Endodermal cell (in vitro differentiated cells): ENCODE measurements around the gene DNAH2. TPM values are rescaled to one million over a fixed set of nuclear protein-coding genes. Genes with fewer than 3 reads are reported as not detected.

Experiments
- DNase-seq: peaks from one replicate; pipeline ENCODE4 v3.0.0-alpha.2; 2017
- H3K27ac ChIP-seq: 2 replicates; pipeline ENCODE4 v1.5.1; 2013; ENCODE audit warnings: mild to moderate bottlenecking, low read depth, low read length, moderate library complexity
- H3K27me3 ChIP-seq: 2 replicates; pipeline ENCODE4 v1.6.1; 2013; ENCODE audit warnings: mild to moderate bottlenecking, low read length, moderate library complexity; ENCODE audit not compliant: insufficient read depth, control insufficient read depth, poor library complexity, severe bottlenecking
- H3K36me3 ChIP-seq: 2 replicates; pipeline ENCODE4 v1.7.0; 2013; ENCODE audit warnings: mild to moderate bottlenecking, low read length, moderate library complexity; ENCODE audit not compliant: control insufficient read depth, insufficient read depth
- H3K4me1 ChIP-seq: one replicate; pipeline ENCODE4 v1.7.0; 2013; ENCODE audit warnings: low read length; ENCODE audit not compliant: control insufficient read depth, insufficient read depth
- H3K4me3 ChIP-seq: 2 replicates; pipeline ENCODE4 v1.5.1; 2013; ENCODE audit warnings: mild to moderate bottlenecking, low read length, moderate library complexity
- H3K9ac ChIP-seq: 2 replicates; pipeline ENCODE4 v1.6.1; 2013; ENCODE audit warnings: mild to moderate bottlenecking, low read length, moderate library complexity; ENCODE audit not compliant: poor library complexity, severe bottlenecking; ENCODE audit errors: extremely low read depth
- H3K9me3 ChIP-seq: 2 replicates; pipeline ENCODE4 v1.6.1; 2013; ENCODE audit warnings: mild to moderate bottlenecking, low read length, moderate library complexity; ENCODE audit not compliant: control insufficient read depth
- H3K27ac Mint-ChIP-seq: 2 replicates; pipeline ENCODE4 v1.8.0; 2020; ENCODE audit warnings: mixed read lengths
- H3K27me3 Mint-ChIP-seq: 2 replicates; pipeline ENCODE4 v1.8.0; 2021; ENCODE audit warnings: mild to moderate bottlenecking, mixed read lengths; ENCODE audit not compliant: insufficient read depth
- H3K36me3 Mint-ChIP-seq: 2 replicates; pipeline ENCODE4 v1.8.0; 2020; ENCODE audit warnings: low read depth, mixed read lengths
- H3K4me1 Mint-ChIP-seq: 2 replicates; pipeline ENCODE4 v1.8.0; 2020; ENCODE audit warnings: mixed read lengths
- H3K4me3 Mint-ChIP-seq: 2 replicates; pipeline ENCODE4 v1.8.0; 2020; ENCODE audit warnings: mild to moderate bottlenecking, moderate library complexity, mixed read lengths
- H3K9me3 Mint-ChIP-seq: 2 replicates; pipeline ENCODE4 v1.8.0; 2020; ENCODE audit warnings: mild to moderate bottlenecking, mixed read lengths
- WGBS, 2 experiments: methylation state at CpG; one replicate each; pipeline versions ENCODE4 v1.1.5 to v1.1.7; 2013; ENCODE audit warnings: missing lambda C conversion rate in 2 of 2, mixed read lengths in 1 of 2; ENCODE audit not compliant: insufficient coverage in 1 of 2, insufficient read length in 1 of 2; 5-methylcytosine and 5-hydroxymethylcytosine counted together
- total RNA-seq, 2 donors: library from RNA; stranded (reverse); fragmentation: NEBNext Ultra II Directional in 1 of 2; extraction: Animal tissue kit (Norgen Biotek cat#: 25700) in 1 of 2; gene quantifications; 2 replicates in 1 of 2; 3 replicates in 1 of 2; pipeline ENCODE4 v1.2.1, GENCODE V29; 2021
- TF ChIP-seq, protein P1 (sequence below): fragments of 200-600 bp; sonication (generic); conservative IDR thresholded peaks from 2 replicates; pipeline ENCODE4 v1.5.0; 2021; ENCODE audit warnings: antibody characterized with exemption, mild to moderate bottlenecking

Gene DNAH2
- total RNA-seq, 2 donors from 2014 or later, result 0.42 to 0.69 TPM

DNA sequence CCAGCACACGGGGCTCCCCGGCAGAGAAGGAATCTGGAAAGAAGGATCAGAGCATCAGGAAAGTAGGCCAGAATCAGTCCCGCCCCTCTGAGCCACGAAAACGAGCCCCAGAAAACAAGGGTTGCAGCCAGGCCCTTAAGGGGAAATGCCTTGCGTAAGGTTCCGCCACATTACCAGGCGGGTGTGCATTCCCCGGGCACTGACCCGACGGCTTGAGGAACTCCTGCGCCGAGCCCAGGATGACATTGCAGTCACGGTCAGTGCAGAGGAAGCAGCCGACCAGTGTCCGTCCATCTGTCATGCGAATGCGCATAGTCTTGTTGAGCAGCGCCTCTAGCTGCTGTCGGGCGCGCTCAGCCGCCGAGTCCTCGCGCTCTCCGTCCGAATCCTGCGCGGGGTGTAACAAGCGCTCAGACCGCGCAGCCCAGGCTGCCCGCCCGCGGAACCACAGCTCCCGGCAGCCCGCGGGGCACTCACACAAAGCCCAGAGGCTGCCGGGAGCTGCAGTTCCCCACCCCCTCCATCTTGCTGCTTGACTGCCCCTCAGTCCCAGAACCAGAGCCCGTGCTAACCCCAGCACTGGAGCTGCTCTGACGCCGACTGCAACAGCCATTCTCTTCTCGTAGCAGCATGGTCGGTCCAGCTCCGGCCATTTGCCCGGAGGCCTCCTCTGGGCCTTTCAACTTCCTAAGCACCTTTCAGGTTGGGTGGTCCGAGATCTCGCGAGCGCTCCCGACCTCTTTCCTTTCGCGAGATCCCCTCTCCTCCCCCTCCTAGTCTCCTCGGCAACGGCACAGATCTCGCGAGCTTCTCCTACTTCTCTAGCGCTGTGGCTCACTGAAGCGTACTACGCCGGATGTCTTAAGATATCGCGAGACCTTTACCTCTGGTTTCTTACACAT, 139.5 kb downstream of the DNAH2 start, which contains the start of gene NAA38:
Gene NAA38, minus strand, starts transcription at position 749 of the 902 bp plus-strand sequence. Its CDS starts 96 bp downstream, at position 653.
- H3K36me3 ChIP-seq, result peaks cover 42% of the 10 kb centered on the region
- DNase-seq, result peak; percentile 100
- H3K4me3 ChIP-seq, result peak within 1 kb of the TSS; percentile 93
- TF ChIP-seq, protein P1, sequence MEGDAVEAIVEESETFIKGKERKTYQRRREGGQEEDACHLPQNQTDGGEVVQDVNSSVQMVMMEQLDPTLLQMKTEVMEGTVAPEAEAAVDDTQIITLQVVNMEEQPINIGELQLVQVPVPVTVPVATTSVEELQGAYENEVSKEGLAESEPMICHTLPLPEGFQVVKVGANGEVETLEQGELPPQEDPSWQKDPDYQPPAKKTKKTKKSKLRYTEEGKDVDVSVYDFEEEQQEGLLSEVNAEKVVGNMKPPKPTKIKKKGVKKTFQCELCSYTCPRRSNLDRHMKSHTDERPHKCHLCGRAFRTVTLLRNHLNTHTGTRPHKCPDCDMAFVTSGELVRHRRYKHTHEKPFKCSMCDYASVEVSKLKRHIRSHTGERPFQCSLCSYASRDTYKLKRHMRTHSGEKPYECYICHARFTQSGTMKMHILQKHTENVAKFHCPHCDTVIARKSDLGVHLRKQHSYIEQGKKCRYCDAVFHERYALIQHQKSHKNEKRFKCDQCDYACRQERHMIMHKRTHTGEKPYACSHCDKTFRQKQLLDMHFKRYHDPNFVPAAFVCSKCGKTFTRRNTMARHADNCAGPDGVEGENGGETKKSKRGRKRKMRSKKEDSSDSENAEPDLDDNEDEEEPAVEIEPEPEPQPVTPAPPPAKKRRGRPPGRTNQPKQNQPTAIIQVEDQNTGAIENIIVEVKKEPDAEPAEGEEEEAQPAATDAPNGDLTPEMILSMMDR, result peak; percentile 49
- peaks cover 32% of the 10 kb centered on the region for H3K36me3 Mint-ChIP-seq
- WGBS, 2 experiments, result 2 to 3% methylated on average over 51 to 64 of the region's 64 CpGs
- no peak within 1 kb of the TSS for H3K27ac Mint-ChIP-seq
- peaks cover 33% of the 10 kb centered on the region for H3K27me3 Mint-ChIP-seq
- H3K9me3 ChIP-seq, result no peaks in the 10 kb centered on the region
- H3K27ac ChIP-seq, result peak within 1 kb of the TSS; percentile 96
- H3K9ac ChIP-seq, result peak within 1 kb of the TSS; percentile 83
- H3K9me3 Mint-ChIP-seq, result no peaks in the 10 kb centered on the region
- no peaks in the 10 kb centered on the region for H3K4me1 ChIP-seq
- H3K4me3 Mint-ChIP-seq, result no peak within 1 kb of the TSS
- no peaks in the 10 kb centered on the region for H3K27me3 ChIP-seq
- H3K4me1 Mint-ChIP-seq, result peaks cover 13% of the 10 kb centered on the region

DNA sequence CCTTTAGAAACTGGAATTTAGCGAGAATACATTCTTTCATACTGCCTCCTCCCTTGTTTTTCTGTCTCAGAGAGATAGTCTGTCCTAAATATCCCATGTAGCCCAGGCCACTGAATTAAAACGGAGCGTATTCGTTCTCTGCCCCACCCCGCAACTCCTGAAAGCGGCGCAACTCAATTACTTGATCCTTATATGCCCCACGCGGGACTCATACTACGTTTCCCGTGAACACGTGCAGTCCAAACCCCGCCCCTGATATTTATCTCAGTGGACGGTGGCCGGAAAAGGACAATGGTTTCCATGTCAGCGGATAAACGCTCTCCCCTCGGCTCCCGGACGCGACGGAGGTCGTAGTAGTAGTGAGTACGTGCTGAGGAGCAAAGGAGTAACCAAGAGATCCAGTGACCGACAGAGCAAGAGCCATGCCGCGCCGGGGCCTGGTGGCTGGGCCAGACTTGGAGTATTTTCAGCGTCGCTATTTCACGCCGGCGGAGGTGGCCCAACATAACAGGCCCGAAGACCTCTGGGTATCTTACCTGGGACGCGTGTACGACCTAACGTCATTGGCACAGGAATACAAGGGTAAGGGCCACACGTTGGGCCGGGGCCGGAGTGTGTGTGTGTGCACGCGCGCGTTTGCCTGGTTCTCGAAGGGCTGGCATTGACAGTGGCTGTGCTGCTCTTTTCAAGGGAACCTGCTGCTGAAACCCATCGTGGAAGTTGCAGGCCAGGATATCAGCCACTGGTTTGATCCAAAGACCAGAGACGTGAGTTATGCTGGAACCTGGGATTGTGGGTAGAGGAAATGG, 140.4 kb downstream of the DNAH2 start, which contains the start of gene CYB5D1:
Gene CYB5D1, plus strand, starts transcription at position 291 of the 809 bp plus-strand sequence. Its CDS starts 132 bp downstream, at position 423.
- H3K27me3 Mint-ChIP-seq, result peaks cover 25% of the 10 kb centered on the region
- peak; percentile 97 for DNase-seq
- Histone ChIP-seq H3K27me3 (no peaks in the 10 kb centered on the region), H3K9ac (peak within 1 kb of the TSS; percentile 83), H3K4me3 (peak within 1 kb of the TSS; percentile 93), H3K36me3 (peaks cover 36% of the 10 kb centered on the region), H3K9me3 (no peaks in the 10 kb centered on the region), H3K27ac (peak within 1 kb of the TSS; percentile 96), H3K4me1 (no peaks in the 10 kb centered on the region)
- TF ChIP-seq, protein P1, result no peak
- WGBS, 2 experiments, result 2 to 4% methylated on average over 30 to 48 of the region's 48 CpGs
- H3K9me3 Mint-ChIP-seq, result no peaks in the 10 kb centered on the region
- peaks cover 16% of the 10 kb centered on the region for H3K4me1 Mint-ChIP-seq
- peaks cover 24% of the 10 kb centered on the region for H3K36me3 Mint-ChIP-seq
- H3K4me3 Mint-ChIP-seq, result no peak within 1 kb of the TSS
- no peak within 1 kb of the TSS for H3K27ac Mint-ChIP-seq

DNA sequence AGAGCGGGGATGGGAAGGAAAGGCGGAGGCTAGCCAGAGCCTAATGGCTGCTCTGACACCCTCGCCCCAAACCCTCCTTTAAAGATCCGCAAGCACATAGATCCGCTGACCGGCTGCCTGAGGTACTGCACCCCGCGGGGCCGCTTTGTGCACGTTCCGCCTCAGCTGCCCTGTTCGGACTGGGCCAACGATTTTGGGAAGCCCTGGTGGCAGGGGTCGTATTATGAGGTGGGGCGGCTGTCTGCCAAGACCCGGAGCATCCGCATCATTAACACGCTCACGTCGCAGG, 140.9 kb downstream of the DNAH2 start:
- H3K27ac ChIP-seq, result no peak overlapping the region

More for the DNA sequence above, 140.9 kb downstream of the DNAH2 start:
- DNase-seq, result peak; percentile 91
- peak overlapping the region; percentile 93 for H3K4me3 ChIP-seq
- H3K9me3 Mint-ChIP-seq, result no peaks in the 10 kb centered on the region
- H3K4me1 Mint-ChIP-seq, result peaks cover 21% of the 10 kb centered on the region
- peaks cover 23% of the 10 kb centered on the region for H3K27me3 Mint-ChIP-seq
- H3K9ac ChIP-seq, result peak overlapping the region; percentile 83
- no peaks in the 10 kb centered on the region for H3K9me3 ChIP-seq
- 9 to 18% methylated on average over 5 to 20 of the region's 20 CpGs for WGBS, 2 experiments
- TF ChIP-seq, protein P1, result peak; percentile 70
- no peaks in the 10 kb centered on the region for H3K27me3 ChIP-seq
- H3K4me1 ChIP-seq, result no peaks in the 10 kb centered on the region
- no peak overlapping the region for H3K27ac Mint-ChIP-seq
- peaks cover 33% of the 10 kb centered on the region for H3K36me3 ChIP-seq
- peaks cover 21% of the 10 kb centered on the region for H3K36me3 Mint-ChIP-seq
- no peak overlapping the region for H3K4me3 Mint-ChIP-seq
